Activated CD4-positive, alpha-beta T cell treated with anti-CD3 and anti-CD28 coated beads, Interleukin-2, Interleukin-4, amounts not matched to agents 100 ng/mL and 50 ng/mL, durations not matched to agents 16 hours and 8 hours (primary cell): ENCODE results near the gene MVK.
"Not testable (repeated sequence)": the region's sequence is repeated elsewhere in the genome, so short reads cannot be mapped to it uniquely, and the experiment has no call there.

Experiments
- DNase-seq: peaks from one replicate; pipeline ENCODE4 v3.0.0-alpha.2; 2020; ENCODE audit warnings: low spot score

The MVK gene

DNA sequence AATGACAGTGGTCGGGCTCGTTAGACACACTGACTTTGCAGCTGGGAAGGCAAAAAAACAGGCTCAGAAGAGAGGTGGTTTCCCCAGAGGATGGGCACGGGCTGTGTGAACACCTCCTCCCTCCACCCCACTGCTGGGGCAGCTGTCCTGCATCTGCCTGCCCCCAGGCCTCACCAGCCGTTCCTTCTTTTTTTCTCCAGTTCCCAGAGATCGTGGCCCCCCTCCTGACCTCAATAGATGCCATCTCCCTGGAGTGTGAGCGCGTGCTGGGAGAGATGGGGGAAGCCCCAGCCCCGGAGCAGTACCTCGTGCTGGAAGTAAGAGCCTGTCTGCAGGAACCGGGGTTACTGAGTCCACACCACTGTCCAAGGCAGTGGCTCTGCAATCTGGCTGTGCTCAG is 17.4 kb downstream of the MVK start:
- DNase-seq, result no peak

DNA sequence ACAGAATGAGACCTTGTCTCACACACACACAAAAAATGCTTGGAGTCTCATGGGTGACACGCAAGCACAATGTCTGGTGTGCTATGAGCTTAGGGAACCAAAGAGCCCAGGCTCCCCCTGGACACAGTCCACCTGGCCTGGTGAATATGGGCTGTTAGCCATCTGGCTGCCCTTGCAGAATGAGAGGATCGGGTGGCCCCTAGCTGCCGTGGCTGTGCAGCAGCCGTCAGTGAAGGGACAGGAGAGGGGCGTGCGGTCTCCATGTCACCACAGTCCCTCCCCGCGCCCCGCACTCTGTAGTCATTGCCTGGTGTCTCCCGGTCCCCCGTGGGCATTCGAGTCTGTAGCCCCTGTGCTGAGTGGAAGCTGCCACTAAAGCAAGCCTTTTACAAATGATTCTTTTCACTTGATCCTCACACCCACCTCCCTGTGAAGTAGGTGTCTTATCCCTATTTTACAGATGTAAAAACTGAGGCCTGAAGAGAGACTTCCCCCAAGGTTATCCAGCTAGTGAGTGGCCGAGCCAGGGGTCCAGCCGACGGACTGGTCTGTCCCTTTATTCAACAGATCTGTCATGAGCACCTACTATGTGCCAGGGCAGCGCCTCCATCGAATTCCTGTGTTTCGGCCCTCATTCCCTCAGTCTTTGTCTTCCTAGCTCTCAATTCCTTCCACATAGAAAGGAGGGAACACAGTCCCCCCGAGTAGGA is 18.8 kb downstream of the MVK start:
- no peak for DNase-seq

DNA sequence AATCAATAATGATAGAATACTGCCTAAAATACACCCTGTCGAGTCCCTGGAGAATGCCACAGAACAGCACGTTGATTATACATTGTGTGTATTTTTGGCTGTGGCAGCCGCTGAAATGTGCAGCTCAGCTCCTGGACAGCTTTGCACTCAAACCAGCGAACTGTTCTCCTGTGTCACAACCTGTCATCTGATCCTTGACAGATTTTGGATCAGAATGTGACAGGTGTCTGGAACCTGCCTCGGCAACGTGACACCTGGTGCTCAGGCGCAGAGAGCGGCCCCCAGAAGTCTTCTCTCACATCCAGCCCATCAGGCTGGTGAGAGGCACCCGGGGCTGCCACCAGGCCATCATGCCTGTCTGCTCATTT is 19.3 kb downstream of the MVK start:
- DNase-seq, result no peak

DNA sequence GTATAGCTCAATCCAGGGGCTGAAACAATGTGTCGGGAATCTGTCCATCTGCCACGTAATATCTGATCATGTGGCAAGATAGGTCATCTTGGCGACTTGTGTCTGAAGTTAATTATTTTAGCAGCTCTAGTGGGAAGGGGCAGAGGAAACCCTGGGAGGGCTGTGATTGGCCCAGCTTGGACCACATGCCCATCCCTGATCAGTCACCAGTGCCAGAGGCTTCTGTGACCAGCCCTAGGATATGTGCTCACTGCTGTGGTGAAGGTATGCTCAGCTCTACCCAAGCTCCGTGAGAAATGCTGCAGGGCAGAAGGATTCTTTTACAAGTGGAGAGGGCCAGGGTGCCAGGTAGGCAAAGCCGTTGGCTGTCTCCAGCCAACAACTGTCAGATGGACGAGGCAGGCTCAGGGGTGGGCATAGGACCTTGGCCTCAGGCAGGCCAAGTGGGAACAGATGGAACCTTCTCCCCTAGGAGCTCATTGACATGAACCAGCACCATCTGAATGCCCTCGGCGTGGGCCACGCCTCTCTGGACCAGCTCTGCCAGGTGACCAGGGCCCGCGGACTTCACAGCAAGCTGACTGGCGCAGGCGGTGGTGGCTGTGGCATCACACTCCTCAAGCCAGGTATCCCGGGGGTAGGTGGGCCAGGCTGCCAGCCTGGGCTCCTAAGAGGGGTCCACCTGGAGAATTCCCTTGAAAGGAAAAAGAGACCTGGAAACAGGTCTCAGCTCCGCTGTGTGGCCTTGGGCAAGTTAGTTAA is 21.1 kb downstream of the MVK start:
- DNase-seq, result no peak

DNA sequence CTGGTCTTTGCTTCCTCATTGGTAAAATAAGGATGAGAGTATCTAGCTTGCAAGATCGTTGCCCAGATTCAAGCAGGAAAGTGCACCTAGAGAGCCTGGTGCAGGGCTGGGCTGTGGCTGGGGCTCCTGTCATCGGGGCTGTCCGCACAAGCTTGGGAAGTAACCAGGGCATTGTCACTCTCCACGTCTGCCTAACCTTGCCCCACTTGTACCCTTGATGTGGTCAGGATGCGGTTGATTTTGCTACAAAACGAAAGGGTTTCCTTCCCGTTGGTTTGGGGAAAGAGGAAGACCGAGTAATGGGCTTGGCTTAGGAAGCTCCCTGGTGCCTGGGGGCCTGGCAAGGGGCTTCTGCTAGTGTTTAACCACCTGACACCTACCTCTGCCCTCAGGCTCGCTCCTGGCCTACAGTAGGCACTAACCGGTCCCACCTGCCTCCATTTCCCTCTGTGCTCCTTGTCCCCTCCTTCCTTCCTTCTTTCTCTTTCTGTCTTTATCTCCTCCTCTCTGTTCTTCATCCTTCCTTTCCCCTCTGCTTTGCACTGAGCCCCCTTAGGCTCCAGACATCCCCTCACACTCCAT is 21.8 kb downstream of the MVK start:
- peak; percentile 38 for DNase-seq

DNA sequence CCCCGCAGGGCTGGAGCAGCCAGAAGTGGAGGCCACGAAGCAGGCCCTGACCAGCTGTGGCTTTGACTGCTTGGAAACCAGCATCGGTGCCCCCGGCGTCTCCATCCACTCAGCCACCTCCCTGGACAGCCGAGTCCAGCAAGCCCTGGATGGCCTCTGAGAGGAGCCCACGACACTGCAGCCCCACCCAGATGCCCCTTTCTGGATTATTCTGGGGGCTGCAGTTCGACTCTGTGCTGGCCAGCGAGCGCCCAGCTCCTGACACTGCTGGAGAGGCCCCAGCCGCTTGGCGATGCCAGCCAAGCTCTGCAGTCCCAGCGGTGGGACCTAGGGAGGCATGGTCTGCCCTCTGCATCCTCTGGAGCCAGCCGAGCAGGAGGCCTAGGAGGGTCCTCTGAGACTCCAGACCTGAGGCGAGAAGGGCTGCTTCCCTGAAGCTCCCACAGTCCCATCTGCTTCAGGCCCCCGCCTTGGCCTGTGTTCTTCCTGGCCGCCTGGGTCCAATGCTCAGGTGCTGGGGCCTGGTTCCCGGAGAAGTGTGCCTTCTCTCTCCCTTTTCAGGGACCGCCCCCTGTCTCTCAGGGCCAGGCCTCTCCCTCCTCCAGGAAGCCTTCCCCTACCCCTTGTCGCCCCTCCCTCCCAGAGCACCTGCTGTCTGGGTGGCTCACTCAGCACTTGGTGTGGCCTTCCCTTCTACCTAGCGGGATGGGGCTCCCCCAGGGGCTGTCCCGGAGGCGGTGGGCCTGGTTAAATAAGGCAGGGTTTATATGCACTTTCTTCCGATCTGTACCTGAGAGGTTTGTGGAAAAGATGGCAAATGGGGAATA is 23.0 kb downstream of the MVK start:
- no peak for DNase-seq

DNA sequence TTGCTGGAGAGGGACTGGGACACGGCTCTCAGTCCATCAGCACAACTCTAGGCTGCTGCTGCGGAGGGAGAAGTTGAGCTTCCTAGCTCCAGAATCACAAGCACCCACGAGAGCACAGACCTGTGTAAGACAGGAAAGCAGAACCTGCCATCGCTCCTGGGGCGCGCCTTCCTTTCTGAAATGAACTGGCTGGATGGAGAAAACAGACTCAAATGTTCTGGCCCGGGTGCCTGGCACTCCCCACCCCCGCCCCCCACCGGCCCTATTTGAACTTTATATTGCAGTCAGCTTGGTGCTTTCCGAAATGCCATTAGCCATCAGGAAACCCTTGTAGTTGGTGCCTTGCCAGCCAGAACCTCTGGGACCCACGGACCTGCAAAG is 23.8 kb downstream of the MVK start:
- DNase-seq, result no peak

DNA sequence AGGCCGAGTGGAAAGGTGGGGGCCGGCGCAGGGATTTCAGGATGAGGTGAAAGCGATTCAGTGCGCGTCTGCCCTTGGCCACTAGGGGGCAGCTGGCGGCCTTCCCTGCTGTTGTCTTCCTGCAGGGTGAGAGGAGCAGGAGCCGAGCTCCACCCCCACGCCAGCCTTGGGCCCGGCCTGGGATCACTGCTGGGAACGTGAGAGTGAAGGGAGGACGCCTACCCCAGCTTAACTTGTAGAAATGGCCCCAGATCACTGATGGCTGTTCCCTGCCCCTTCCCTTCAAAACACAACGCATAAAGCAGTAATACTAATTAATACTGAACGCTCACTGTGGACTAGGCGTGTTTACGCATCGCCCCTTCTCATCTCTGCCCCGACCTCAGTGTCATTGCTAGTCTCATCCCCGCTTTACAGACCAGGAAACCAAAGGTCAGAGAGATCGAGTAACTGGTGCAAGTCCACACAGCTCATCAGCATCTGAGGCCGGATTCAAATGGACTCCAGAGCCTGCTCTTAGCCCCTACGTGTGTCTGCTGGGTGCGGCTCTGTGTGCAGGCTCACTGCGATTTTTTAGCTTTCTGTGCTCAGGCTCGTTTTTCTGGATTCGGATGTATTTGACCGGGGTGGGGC is 24.3 kb downstream of the MVK start:
- peak; percentile 62 for DNase-seq

DNA sequence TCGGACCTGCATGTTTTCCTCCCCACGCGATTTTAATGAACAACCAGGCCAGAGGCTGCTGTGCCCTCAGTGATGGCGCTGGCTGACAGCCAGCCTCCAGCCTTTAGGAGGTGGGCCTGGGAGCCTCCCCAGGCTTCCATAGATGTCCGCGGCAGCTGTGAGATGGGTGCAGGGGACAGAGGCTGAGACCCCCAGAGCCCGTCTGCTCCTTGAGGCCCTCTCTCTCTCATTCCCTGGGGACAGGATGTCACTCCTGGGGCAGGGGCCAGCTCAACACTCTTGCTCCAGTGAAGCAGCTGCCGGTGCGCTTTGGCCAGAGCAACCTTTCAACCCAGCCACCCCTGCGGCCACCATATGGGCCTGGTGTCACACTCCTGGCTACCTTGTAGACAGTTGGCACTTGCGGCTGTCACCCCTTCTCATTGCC is 24.8 kb downstream of the MVK start:
- DNase-seq, result no peak

DNA sequence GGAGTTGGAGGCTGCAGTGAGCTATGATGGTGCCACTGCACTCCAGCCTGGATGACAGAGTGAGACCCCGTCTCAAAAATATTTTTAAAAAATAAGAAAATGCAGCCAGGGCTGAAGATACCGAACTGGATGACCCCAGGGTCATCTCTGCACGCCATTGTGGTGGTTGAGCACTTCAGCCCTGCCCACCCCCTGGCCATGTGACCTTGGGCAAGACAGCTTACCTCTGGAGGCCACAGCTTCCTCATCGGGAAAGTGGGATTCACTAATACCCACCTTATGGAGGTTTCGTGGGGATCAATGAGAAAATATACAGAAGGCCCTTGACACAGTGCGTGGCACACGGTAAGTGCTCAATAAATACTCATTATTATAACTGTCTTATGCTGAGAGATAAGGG is 25.5 kb downstream of the MVK start:
- DNase-seq, result no peak

DNA sequence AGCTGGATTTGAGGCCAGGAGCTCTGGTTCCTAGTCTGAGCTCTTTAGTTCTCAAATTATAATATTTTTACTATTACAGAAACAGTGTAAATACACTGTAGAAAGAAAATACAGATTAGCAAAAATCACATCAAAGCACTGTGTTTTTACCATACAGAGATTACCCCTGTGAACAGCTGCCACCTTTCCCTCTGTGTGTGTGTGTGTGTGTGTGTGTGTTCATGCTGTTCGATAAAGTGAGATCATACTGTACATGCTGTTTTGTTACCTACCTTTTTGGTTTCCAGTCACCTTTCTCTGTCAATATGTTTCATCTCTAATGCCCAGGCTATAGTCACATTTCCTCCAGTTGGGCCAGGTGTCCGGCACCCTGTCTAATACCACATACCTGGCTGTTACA is 26.9 kb downstream of the MVK start:
- DNase-seq, result no peak

DNA sequence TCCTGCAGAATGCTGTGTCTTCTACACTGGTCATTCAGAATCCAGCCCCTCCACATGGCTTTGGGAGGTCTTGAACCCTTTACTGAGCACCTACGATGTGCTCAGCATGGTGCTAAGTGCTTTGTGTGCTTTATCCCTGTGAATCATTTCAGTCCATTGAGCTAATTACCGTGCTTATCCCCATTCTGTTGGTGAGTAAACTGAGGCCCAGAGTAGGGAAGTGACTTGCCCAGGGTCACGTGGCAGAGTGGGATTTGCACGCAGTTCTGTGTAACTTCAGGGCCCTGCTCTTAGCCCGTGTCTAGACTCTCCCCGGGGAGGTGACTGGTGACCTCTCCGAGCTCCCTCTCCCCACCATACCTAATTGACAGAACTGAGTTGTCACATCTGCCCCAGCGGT is 27.4 kb downstream of the MVK start:
- no peak for DNase-seq

DNA sequence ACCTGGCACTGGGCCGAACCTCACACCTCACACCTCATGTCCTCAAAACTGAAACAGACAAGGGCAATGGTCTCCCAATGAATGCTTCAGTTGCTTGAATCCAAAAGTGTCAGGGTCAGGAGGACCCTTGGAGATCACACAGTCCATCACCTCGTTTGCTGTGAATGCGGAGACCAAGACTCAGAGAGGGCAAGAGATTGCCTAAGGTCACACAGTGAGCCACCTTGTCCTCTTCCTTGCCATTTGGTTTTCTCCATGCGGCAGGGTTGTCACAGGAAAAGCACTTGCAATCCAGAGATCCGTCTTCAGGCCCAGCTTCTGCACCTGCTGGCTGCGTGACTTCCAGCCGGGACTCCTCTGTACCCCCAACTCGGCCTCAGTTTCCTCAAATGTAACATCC is 28.0 kb downstream of the MVK start:
- no peak for DNase-seq

DNA sequence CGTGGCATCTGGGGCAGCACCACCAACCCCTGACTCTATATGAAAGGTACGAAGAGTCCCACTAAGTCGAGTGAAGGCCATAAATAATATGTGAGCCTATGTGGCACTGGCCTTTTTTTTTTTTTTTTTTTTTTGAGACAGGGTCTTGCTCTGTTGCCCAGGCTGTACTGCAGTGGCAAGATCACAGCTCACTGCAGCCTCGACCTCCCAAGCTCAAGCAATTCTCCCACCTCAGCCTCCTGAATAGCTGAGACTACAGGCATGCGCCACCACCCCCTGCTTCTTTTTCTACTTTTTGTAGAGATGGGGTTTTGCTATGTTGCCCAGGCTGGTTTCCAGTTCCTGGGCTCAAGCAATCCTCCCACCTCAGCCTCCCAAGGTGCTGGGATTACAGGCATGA is 28.5 kb downstream of the MVK start:
- DNase-seq, result not testable (repeated sequence)

DNA sequence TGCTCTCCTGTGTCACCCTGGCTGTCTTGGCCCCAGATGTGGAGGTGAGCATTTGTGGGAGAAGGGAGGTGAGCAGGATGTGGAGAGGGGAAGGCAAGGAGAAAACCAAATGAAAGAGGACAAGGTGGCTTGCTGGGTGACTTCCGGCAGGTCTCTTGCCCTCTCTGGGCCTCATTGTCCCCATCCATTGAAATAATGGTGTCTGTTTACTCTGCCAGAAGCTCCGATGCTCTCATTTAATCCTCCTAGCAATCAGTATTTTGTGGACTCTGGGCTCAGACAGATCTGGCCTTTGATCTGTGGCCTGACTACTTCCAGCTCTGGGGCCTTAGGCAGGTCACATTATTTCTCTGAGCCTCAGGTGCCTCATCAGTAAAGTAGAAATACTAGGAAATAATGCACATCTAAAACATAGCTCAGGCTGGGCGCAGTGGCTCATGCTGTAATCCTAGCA is 30.6 kb downstream of the MVK start:
- no peak for DNase-seq

DNA sequence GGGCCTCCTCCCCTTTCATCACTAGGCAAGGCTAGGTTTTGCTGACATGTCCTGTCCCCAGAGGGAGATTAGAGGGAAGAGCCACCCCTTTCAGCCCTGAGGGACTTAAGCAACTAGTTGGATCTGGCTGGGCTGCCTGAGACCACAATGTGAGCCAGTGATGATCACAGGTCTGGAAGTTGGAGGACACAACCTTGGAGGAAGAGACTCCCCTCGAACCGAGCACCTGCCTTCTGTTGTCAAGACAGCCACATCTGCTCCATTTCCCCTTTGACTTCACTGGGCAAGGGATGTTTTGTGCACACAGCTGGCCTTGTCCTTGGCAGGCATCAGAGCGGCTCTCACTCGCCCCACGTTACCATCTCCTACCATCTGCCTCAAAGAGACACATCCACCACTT is 31.4 kb downstream of the MVK start:
- no peak for DNase-seq

DNA sequence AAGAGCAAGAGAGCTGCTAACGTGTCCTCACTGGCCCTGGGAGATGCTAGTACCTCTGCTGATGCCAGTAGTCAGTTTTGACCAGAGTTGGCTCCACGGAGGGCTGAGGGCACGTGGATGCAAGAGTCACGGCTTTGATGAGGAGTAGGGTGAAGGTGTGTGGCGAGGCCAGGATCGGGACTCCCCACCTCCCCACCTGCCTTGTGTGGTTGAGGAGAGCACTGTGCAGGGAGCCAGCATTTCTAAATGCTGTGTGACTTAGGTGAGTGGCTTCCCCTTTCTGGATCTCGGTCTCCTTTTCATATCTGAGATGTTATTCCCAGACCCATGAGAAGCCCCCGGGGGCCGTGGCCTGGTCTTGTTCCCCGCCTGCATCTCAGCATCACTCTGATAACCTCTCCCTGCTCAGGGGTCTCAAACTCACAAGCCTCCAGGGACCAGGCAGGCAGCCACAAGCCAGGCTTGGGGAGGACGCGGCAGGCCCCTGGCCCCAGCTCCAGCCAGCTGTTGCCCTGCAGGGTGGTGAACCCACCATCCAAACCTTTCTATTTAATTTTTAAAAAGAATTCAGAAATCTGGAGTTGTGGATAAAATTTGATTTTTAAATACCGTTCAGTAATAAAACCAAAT is 32.1 kb downstream of the MVK start:
- no peak for DNase-seq

DNA sequence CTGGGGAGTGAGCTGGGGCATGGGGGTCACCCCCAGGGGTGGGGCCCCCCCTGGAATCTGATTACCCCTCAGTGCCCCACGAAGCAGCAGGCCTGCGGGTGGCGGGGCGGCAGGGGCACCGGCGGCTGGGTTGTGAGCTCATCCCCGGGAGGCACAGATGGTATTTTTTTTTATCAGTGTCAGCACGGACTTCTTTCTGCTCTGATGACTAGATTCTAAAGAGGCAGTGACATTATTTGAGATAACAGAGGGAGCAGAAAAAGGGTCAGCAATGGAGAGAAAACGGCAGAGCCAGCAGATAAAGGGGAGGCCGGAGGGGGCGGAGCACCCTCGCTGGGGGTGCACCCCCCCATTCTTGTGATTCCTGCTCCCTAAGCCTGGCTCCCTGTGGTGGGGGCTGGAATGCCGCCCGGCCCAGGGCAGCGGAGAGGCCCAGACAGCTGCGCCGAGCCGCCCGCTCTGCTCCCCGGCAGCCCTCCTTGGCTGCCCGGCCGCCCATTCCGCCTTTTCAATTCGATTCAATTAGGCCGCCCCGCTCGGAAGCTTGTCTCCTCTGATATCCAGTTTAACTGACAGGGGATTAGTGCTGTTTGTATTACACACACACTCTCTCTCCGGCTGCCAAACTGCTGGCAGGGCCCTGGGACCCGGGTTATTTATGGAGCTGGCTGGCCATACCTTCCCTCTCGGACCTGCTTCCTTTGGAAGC is 32.9 kb downstream of the MVK start:
- DNase-seq, result no peak

DNA sequence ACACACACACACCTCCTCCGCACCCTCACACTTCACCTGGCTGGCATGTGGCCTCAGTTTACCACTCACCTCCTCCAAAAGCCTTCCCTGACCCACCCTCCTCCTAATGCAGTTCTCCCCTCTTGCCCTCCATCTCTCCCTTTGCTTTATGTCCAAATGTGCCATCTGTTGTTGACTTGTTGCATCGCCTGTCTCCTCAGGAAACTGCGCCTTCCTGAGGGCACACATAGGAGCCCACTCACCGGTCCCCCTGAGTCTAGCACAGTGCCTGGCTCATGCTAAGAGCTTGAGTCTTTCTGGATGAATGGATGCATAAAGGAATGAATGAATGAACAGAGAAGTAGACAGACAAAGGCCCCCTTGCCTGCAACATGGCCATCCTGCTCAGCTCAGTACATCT is 34.0 kb downstream of the MVK start:
- DNase-seq, result no peak

DNA sequence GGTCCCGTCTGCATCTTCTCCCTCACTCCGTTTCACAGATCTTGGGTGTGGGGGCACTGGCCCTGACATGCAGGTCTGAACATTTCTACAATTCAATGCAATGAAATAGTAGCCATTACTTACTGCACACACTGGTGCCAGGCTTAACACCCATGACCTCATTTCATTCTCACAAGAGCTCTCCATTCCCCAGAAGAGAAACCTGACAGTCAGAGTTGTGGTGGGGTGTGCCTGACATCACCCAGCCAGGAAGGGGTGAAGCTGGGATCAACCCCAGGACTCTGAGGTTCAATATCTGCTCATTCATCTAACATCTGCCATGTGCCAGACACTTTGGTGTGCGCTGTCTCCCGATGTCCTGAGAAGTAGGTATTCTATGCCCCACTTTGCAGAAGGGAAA is 34.7 kb downstream of the MVK start:
- no peak for DNase-seq

DNA sequence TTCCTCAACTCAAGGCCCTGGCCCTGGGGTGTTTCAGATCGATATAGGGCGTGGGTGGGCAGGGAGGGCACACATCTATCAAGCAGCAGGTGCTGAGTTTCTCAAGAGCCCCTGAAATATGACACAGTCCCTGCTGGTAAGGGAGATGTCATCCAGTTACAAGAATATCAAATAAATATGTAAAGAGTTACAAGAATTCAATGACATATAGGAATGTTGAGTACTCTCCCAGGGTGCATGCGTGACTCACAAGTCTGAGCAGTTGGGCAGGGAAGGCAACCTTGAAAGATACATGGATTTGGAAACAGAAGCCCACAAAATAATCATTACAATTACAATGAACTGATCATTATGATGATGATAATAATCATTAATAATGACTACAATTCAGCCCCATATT is 35.2 kb downstream of the MVK start:
- DNase-seq, result no peak
